Lower leg skin (tissue), 3 donors: ENCODE measurements around the gene PCDH15.

Experiments used
- POLR2A ChIP-seq, 2 donors: fragments of 450-650 bp; IDR thresholded peaks; one replicate each; pipeline ENCODE4 v1.6.1; 2016 to 2017; ENCODE audit warnings: antibody characterized with exemption in 2 of 2, mild to moderate bottlenecking in 1 of 2, moderate library complexity in 1 of 2
- TF ChIP-seq, protein P1 (sequence below), 3 donors: fragments of 450-650 bp; IDR thresholded peaks; one replicate each; pipeline ENCODE4 v1.5.1; 2016; ENCODE audit warnings: antibody characterized with exemption in 3 of 3, mild to moderate bottlenecking in 3 of 3, moderate library complexity in 2 of 3

DNA sequence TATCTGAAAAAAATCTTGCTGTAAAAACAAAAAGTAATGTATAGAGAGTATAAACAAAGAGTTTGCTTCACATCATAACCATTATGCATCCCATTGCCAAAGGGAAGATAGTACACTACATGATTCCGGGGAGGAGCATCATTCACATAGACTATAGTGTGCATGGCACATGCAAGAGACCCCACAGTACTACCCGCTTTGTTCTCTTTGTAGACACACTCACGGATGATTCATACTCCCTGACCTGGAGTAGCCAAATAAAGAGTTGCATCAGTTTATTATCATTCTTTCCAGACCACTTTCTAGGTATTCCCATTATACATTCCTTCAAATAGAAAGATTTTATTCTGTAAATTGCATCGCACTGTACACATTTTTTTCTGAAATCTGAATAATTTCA, 356.9 kb downstream of the PCDH15 start:
- TF ChIP-seq, protein P1, sequence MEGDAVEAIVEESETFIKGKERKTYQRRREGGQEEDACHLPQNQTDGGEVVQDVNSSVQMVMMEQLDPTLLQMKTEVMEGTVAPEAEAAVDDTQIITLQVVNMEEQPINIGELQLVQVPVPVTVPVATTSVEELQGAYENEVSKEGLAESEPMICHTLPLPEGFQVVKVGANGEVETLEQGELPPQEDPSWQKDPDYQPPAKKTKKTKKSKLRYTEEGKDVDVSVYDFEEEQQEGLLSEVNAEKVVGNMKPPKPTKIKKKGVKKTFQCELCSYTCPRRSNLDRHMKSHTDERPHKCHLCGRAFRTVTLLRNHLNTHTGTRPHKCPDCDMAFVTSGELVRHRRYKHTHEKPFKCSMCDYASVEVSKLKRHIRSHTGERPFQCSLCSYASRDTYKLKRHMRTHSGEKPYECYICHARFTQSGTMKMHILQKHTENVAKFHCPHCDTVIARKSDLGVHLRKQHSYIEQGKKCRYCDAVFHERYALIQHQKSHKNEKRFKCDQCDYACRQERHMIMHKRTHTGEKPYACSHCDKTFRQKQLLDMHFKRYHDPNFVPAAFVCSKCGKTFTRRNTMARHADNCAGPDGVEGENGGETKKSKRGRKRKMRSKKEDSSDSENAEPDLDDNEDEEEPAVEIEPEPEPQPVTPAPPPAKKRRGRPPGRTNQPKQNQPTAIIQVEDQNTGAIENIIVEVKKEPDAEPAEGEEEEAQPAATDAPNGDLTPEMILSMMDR (IDR thresholded peaks at IDR 0.05) = no peak
- TF ChIP-seq POLR2A (IDR thresholded peaks at IDR 0.05) = no peak
